HepG2 (cell line): Measurements from ENCODE around the gene SCAPER. TPM values are rescaled to one million over a fixed set of nuclear protein-coding genes. Genes with fewer than 3 reads are reported as not detected.

ENCODE experiments used
- ATAC-seq: fragments of 200-7000 bp; cut with Tn5 transposase; 3 replicates; pipeline ENCODE4 v1.9.1; 2020; ENCODE audit warnings: mild to moderate bottlenecking, moderate library complexity
- BruUV-seq: library from RNA; stranded (reverse); fragments of 400-500 nt; replicated peaks from 2 replicates; lab custom pipeline; 2021; lab: Mats Ljungman, UMichigan
- CTCF ChIA-PET: fragments of 300-600 bp; formaldehyde crosslinking; extraction: SDS; loops from one replicate; lab custom pipeline; 2021; ENCODE audit warnings: low total read pairs, inconsistent platforms, low intra/inter-chr PET ratio; lab: Yijun Ruan, JAX
- POLR2A ChIA-PET: fragments of 350-600 bp; sonication (Branson Sonifier 250); formaldehyde crosslinking; loops from one replicate; lab custom pipeline; 2020; ENCODE audit warnings: antibody characterized with exemption, inconsistent platforms; lab: Yijun Ruan, JAX
- DNase-seq: peaks from one replicate; pipeline ENCODE4 v3.0.0-alpha.2; 2015; ENCODE audit warnings: low spot score
- FAIRE-seq: peaks from 3 replicates; lab custom pipeline; 2011; peaks lifted over from hg19 to GRCh38; lab: Jason Lieb, UNC
- H2AFZ ChIP-seq: one replicate; pipeline ENCODE4 v1.6.1; 2011; ENCODE audit warnings: low read length, inconsistent platforms
- H3K27ac ChIP-seq: fragments of 300-600 bp; 3 replicates; pipeline ENCODE4 v1.8.0; 2011; ENCODE audit warnings: mixed run types, mild to moderate bottlenecking, mixed read lengths, low read length, inconsistent platforms; ENCODE audit not compliant: insufficient read depth; ENCODE audit errors: extremely low read length
- H3K27me3 ChIP-seq, 2 experiments: fragments of 200-600 bp in 1 of 2; 2 replicates in 1 of 2; 3 replicates in 1 of 2; pipeline versions ENCODE4 v1.6.0 to v1.8.0; 2011; ENCODE audit warnings: low read length in 2 of 2, mild to moderate bottlenecking in 2 of 2, moderate library complexity in 2 of 2, inconsistent platforms in 1 of 2; ENCODE audit not compliant: insufficient read depth in 2 of 2, control insufficient read depth in 1 of 2
- H3K36me3 ChIP-seq, 2 experiments: fragments of 200-600 bp in 1 of 2; replicated peaks in 1 of 2; 2 replicates in 1 of 2; 3 replicates in 1 of 2; pipeline versions ENCODE4 v1.5.1 to v1.8.0; 2011; ENCODE audit warnings: low read length in 2 of 2, inconsistent platforms in 1 of 2; ENCODE audit not compliant: insufficient read depth in 2 of 2, control insufficient read depth in 1 of 2
- H3K4me1 ChIP-seq: 2 replicates; pipeline ENCODE4 v1.5.1; 2012; ENCODE audit warnings: low read length, inconsistent platforms; ENCODE audit not compliant: insufficient read depth
- H3K4me2 ChIP-seq: 2 replicates; pipeline ENCODE4 v1.6.0; 2011; ENCODE audit warnings: low read depth, low read length, inconsistent platforms
- H3K4me3 ChIP-seq, 3 experiments: fragments of 200-600 bp in 1 of 3; sonication (generic), shearing (Covaris generic) in 1 of 3; replicated peaks in 1 of 3; 2 replicates each; pipeline ENCODE4 v1.5.1; 2011 to 2016; ENCODE audit warnings: low read length in 3 of 3, inconsistent platforms in 2 of 3, low read depth in 2 of 3, mild to moderate bottlenecking in 2 of 3, control low read depth in 1 of 3, mixed read lengths in 1 of 3; ENCODE audit not compliant: insufficient read depth in 1 of 3
- H3K79me2 ChIP-seq: one replicate; pipeline ENCODE4 v1.6.1; 2011; ENCODE audit warnings: low read length, inconsistent platforms; ENCODE audit not compliant: insufficient read depth
- H3K9ac ChIP-seq: 2 replicates; pipeline ENCODE4 v1.6.0; 2011; ENCODE audit warnings: mild to moderate bottlenecking, low read depth, low read length, inconsistent platforms; ENCODE audit not compliant: insufficient read depth
- H3K9me3 ChIP-seq: 2 replicates; pipeline ENCODE4 v1.5.1; 2012; ENCODE audit warnings: mild to moderate bottlenecking, low read length
- H4K20me1 ChIP-seq: 2 replicates; pipeline ENCODE4 v1.6.0; 2011; ENCODE audit warnings: inconsistent platforms, mild to moderate bottlenecking, low read length, moderate library complexity; ENCODE audit not compliant: insufficient read depth
- HOXD1 ChIP-seq: sonication (generic); formaldehyde crosslinking; IDR thresholded peaks from 2 replicates; pipeline ENCODE4 v1.5.0; 2020; ENCODE audit warnings: missing genetic modification reagents
- JUND ChIP-seq: sonication (generic); formaldehyde crosslinking; IDR thresholded peaks from 2 replicates; pipeline ENCODE4 v1.8.0; 2022; ENCODE audit warnings: mild to moderate bottlenecking, missing genetic modification reagents
- MEIS1 ChIP-seq: sonication (generic); formaldehyde crosslinking; IDR thresholded peaks from 2 replicates; pipeline ENCODE4 v1.9.0; 2021; ENCODE audit warnings: mild to moderate bottlenecking, missing genetic modification reagents, moderate library complexity, borderline replicate concordance
- MYC ChIP-seq: sonication (generic); formaldehyde crosslinking; IDR thresholded peaks from 2 replicates; pipeline ENCODE4 v1.9.0; 2021; ENCODE audit warnings: missing genetic modification reagents, borderline replicate concordance
- RFX1 ChIP-seq: fragments of 450-650 bp; IDR thresholded peaks from 2 replicates; pipeline ENCODE4 v1.6.1; 2017
- ZMYM2 ChIP-seq: sonication (generic); formaldehyde crosslinking; IDR thresholded peaks from 2 replicates; pipeline ENCODE4 v1.8.0; 2022; ENCODE audit warnings: mild to moderate bottlenecking, missing genetic modification reagents
- ZNF121 ChIP-seq: sonication (generic); formaldehyde crosslinking; IDR thresholded peaks from 2 replicates; pipeline ENCODE4 v1.5.0; 2020; ENCODE audit warnings: mild to moderate bottlenecking, missing genetic modification reagents
- ZNF580 ChIP-seq: IDR thresholded peaks from 2 replicates; pipeline ENCODE4 v1.6.1; 2016; ENCODE audit warnings: low read depth, borderline replicate concordance
- ZNF7 ChIP-seq: IDR thresholded peaks from 2 replicates; pipeline ENCODE4 v1.6.1; 2016; ENCODE audit warnings: missing biosample characterization, missing genetic modification reagents
- ZNF720 ChIP-seq: sonication (generic); formaldehyde crosslinking; IDR thresholded peaks from 2 replicates; pipeline ENCODE4 v1.4.0; 2020; ENCODE audit warnings: missing genetic modification reagents
- WGBS: methylation state at CpG from one replicate; pipeline ENCODE4 v1.1.6; 2017; ENCODE audit warnings: low lambda C conversion rate; 5-methylcytosine and 5-hydroxymethylcytosine counted together
- in situ Hi-C: cut with HindIII; loops from 2 replicates; pipeline ENCODE4 v1.10.0; 2017; ENCODE audit warnings: low pct_unique_long_range_greater_than_20kb; ENCODE audit not compliant: extremely low pct_ligation_motif_present
- intact Hi-C: fragments of 100-400 bp; cut with micrococcal nuclease; formaldehyde crosslinking; loops from one replicate; pipeline ENCODE4 v1.10.0; 2022; ENCODE audit not compliant: unreplicated experiment
- polyA plus RNA-seq, 8 experiments: library from polyadenylated mRNA; depleted of rRNA in 3 of 8; stranded (reverse) in 7 of 8; unstranded in 1 of 8; fragments of >200 nt; fragmentation: Illumina TruSeq in 4 of 8; extraction: Trizol in 4 of 8; gene quantifications; 2 replicates each; pipeline versions ENCODE4 v1.2.1 to v1.2.3, GENCODE V29; 2011 to 2016; ENCODE audit warnings: low read depth in 4 of 8, missing spikeins in 1 of 8, mixed read lengths in 1 of 8; ENCODE audit not compliant: insufficient read depth in 1 of 8
- total RNA-seq, 5 experiments: library from RNA; depleted of rRNA; stranded (reverse); fragments of >200 nt; fragmentation: Illumina TruSeq; extraction: Trizol; gene quantifications; 2 replicates each; pipeline ENCODE4 v1.2.3, GENCODE V29; 2016; ENCODE audit warnings: low read depth in 1 of 5
- TF ChIP-seq, protein P1 (sequence below): sonication (generic); formaldehyde crosslinking; conservative IDR thresholded peaks from 2 replicates; pipeline ENCODE4 v1.4.0; 2020; ENCODE audit warnings: missing genetic modification reagents
- TF ChIP-seq, protein P2 (sequence below): sonication (generic); formaldehyde crosslinking; IDR thresholded peaks from 2 replicates; pipeline ENCODE4 v1.4.0; 2020; ENCODE audit warnings: missing genetic modification reagents, borderline replicate concordance
- TF ChIP-seq, protein P3 (sequence below): IDR thresholded peaks from 2 replicates; pipeline ENCODE4 v1.6.1; 2018; ENCODE audit warnings: missing genetic modification reagents

Gene SCAPER
- total and polyA plus RNA-seq, 2 of the 13 experiments (the other 11 are each of a cell fraction or from before 2014, with no cell fraction given), result 4.3 to 10.5 TPM

DNA sequence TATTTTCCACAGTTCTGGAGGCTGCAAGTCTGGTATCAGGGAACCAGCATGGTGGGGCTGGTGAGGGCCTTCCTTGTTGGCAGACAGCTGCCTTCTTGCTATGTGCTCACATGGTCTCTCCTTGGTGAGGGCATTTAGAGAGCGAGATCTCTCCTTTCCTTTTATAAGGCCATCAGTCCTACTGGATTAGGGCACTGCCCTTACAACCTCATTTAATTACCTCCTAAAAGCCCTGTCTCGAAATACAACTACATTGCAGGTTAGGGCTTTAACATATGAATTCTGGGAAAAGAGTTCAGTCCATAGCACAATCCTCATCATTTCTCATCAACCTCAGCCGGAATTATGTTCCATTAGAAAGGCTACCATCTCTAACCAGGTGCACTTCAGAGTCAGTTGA, 546.7 kb downstream of the SCAPER start:
- ATAC-seq (no peak), DNase-seq (no peak), FAIRE-seq (no peak)
- Histone ChIP-seq H2AFZ (no peak overlapping the region), H3K36me3 (no peaks in the 10 kb centered on the region), H3K4me3 (no peak overlapping the region), H3K27ac (no peak overlapping the region), H3K4me2 (no peak overlapping the region), H3K4me1 (no peaks in the 10 kb centered on the region), H3K27me3 (no peaks in the 10 kb centered on the region), H3K9me3 (no peaks in the 10 kb centered on the region), H3K79me2 (no peaks in the 10 kb centered on the region), H3K9ac (no peak overlapping the region), H4K20me1 (no peaks in the 10 kb centered on the region)
- TF ChIP-seq ZNF121 (CRISPR knock-in tag), result no peak
- TF ChIP-seq, protein P1, sequence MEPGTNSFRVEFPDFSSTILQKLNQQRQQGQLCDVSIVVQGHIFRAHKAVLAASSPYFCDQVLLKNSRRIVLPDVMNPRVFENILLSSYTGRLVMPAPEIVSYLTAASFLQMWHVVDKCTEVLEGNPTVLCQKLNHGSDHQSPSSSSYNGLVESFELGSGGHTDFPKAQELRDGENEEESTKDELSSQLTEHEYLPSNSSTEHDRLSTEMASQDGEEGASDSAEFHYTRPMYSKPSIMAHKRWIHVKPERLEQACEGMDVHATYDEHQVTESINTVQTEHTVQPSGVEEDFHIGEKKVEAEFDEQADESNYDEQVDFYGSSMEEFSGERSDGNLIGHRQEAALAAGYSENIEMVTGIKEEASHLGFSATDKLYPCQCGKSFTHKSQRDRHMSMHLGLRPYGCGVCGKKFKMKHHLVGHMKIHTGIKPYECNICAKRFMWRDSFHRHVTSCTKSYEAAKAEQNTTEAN (CRISPR knock-in tag), result no peak
- no peak for TF ChIP-seq HOXD1 (CRISPR knock-in tag)
- no peak for TF ChIP-seq ZMYM2 (CRISPR knock-in tag)
- TF ChIP-seq ZNF580 (CRISPR knock-in tag), result no peak
- no peak for TF ChIP-seq RFX1
- TF ChIP-seq MEIS1 (CRISPR knock-in tag), result no peak
- no peak for TF ChIP-seq MYC (CRISPR knock-in tag)
- TF ChIP-seq JUND (CRISPR knock-in tag), result no peak
- TF ChIP-seq ZNF720 (CRISPR knock-in tag), result no peak
- no peak for TF ChIP-seq ZNF7 (CRISPR knock-in tag)
- TF ChIP-seq, protein P2, sequence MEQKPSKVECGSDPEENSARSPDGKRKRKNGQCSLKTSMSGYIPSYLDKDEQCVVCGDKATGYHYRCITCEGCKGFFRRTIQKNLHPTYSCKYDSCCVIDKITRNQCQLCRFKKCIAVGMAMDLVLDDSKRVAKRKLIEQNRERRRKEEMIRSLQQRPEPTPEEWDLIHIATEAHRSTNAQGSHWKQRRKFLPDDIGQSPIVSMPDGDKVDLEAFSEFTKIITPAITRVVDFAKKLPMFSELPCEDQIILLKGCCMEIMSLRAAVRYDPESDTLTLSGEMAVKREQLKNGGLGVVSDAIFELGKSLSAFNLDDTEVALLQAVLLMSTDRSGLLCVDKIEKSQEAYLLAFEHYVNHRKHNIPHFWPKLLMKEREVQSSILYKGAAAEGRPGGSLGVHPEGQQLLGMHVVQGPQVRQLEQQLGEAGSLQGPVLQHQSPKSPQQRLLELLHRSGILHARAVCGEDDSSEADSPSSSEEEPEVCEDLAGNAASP, result no peak
- TF ChIP-seq, protein P3, sequence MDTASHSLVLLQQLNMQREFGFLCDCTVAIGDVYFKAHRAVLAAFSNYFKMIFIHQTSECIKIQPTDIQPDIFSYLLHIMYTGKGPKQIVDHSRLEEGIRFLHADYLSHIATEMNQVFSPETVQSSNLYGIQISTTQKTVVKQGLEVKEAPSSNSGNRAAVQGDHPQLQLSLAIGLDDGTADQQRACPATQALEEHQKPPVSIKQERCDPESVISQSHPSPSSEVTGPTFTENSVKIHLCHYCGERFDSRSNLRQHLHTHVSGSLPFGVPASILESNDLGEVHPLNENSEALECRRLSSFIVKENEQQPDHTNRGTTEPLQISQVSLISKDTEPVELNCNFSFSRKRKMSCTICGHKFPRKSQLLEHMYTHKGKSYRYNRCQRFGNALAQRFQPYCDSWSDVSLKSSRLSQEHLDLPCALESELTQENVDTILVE (CRISPR knock-in tag), result no peak
- in situ Hi-C loops, result no loop called here
- 96% methylated on average over 3 of the region's 3 CpGs for WGBS
- CTCF ChIA-PET, result no interaction called here
- intact Hi-C loops, result no loop called here
- no TSS peak for BruUV-seq
- POLR2A ChIA-PET, result no interaction called here
